IPS DF 4.7 (cell line): Measurements from ENCODE around the gene TCF12.
"Not testable (repeated sequence)": the region's sequence is repeated elsewhere in the genome, so short reads cannot be mapped to it uniquely, and the experiment has no call there.

Experiments used
- DNase-seq: peaks from one replicate; pipeline ENCODE4 v3.0.0-alpha.2; 2013; ENCODE audit warnings: low spot score; ENCODE audit errors: extremely low read depth

Gene TCF12

GRCh38 chr15:57164251-57164650 is 245.8 kb downstream of the TCF12 start:
- not testable (repeated sequence) for DNase-seq

- no peak for DNase-seq
Measured at GRCh38 chr15:57165992-57166391, 247.5 kb downstream of the TCF12 start.

- DNase-seq = no peak
Measured at GRCh38 chr15:57167821-57168395, 249.5 kb downstream of the TCF12 start.

DNA sequence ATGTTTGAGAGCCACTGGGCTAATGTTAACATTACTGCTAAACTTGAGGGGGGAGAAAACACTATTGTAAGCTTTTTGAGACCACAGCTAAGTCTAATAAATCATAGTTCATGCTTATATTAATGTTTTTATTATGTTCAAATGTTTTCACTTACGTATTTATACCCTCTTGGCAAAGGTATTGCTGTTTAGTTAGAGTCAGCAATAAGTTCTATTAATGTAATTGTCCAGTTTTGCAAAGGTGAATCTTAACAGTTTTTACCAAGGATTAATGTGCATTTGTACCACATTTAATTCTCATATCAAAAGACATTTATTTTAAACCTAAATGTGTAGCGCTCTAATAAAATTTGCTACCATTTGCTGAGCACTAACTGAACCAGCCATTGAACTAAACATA is 251.2 kb downstream of the TCF12 start:
- no peak for DNase-seq

DNA sequence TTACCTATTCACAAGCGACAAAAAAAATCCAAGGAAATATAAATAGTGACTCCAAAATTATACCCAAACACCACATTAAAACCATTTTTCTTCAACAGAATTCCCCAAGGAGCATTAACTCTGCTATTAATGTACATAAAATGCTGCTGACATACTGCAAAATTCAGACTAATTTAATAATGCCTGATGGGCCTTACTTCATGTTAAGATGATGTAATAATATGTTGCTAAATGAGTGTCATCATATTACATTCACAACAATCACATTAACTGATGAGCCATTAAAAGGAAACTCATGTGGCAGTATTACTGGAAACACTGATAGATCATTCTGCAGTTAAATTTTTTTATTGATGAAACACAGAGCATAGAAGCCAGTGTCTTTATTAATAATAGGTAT is 253.0 kb downstream of the TCF12 start:
- no peak for DNase-seq

DNA sequence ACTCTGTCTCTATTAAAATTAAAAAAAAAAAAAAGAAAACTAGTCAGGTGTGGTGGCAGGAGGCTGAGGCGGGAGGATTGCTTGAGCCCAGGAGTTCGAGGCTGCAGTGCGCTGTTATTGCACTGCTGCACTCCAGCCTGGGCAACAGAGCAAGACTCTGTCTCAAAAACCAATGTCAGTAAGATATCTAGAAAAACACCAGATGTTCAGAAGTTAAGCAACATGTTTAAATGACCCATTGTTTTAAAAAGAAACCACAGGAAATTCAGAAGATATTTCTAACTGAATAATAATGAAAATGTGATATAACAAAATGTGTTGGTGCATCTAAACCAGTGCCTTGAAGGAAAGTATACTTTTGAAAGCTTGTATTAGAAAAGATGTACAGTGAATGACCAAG is 254.5 kb downstream of the TCF12 start:
- no peak for DNase-seq

DNA sequence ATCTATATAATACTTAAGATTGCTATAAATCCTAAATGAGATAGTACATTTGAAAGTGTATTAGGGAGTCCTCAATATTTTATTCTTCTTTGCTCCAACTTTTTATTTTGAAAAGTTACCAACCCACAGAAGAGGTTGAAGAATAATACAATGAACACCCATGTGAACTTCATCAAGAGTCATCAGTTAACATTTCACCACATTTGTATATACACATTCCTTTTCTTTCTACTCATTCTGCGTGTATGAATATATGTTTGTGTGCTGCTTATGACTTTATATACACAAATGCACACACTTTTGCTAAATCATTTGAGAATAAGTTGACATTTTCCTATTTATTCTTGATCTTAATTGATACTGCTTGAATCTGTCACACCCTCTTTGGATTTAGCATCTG is 264.6 kb downstream of the TCF12 start:
- no peak for DNase-seq

DNA sequence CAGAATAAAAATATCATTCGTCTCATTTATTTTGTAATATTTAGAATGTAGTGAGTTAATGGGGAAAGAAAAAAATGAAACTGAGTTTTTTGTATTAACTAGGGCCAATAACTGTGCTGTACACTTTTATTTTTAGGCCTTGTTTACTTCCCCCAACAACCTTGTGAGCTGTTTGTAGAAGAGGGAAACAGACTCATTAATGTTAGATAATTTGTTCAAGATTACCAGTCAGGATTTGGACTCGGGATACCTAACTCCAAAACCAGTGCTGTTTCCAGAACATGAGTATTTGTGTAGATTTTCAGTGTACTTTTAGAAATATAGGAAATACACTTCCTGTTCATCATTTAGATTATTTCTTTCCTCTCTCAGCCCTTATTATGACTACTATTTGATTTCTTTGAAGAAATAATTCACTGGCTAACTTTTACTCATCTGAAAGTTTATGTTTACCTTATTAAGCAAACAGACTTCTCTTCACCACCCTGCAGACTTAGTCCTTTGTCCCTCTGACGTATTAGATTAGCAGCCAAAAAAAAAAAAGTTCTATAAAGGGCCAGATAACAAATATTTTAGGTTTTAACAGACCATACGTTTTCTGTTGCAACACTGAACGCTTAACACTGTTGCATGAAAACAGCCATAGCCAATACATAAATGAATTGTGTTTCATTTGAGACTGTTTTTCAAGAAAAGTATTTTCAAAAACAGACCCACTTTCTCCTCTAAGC is 265.3 kb downstream of the TCF12 start:
- no peak for DNase-seq

- DNase-seq = no peak
Measured at GRCh38 chr15:57184502-57184901, 266.1 kb downstream of the TCF12 start.

GRCh38 chr15:57185507-57186074 is 267.1 kb downstream of the TCF12 start:
- DNase-seq = no peak

DNA sequence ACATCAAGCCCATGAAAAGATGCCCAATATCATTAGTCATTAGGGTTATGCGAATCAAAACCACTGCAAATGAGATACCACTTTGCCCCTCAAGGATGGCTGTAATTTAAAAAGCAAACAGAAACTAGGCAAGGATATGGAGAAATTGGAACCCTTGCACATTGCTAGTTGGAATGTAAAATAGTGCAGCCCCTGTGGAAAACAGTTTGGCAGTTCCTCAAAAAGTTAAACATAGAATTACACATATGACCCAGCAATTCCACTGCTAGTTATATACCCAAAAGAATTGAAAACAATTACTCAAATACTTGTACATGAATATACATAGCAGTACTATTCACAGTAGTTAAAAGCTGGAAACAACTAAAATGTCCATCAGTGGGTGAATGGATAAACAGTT is 271.0 kb downstream of the TCF12 start:
- DNase-seq = no peak

DNA sequence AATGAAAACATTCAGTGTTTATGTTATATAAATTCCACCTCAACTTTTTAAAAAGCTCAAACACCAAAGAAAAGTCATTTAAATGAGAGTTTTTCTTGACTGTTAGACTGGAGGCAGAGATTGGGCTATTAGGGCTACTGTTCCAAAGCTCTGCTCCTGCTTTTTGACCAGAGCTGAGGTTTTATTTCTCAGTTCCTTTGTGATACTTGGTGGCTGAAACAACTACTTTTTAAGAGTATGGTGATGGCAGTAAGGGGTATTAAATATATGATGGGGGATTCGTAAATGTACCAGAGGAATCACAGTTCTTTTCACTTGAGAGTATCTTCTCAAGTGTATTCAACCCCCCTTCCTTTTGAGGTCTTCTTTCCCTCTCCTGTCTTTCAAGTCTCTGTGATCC is 271.8 kb downstream of the TCF12 start:
- DNase-seq = no peak

DNA sequence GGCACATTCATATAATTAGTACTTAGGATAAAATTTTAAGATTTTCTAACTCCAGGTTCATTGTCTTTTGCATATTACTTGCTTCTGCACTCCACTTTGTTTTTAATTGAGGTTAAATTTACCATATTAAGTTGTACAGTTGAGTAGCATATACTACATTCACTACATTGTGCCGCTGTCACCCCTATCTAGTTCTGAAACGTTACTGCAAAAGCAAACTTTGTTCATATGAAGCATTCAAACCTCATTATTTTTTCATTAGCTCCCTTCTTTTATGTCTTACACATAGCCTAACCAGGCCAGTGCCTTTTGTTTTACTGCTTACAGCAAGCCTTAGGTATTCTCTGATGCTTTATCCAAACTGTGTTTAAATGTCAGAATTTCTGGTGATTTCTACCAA is 274.7 kb downstream of the TCF12 start:
- no peak for DNase-seq

GRCh38 chr15:57195326-57195725 is 276.9 kb downstream of the TCF12 start:
- no peak for DNase-seq

DNA sequence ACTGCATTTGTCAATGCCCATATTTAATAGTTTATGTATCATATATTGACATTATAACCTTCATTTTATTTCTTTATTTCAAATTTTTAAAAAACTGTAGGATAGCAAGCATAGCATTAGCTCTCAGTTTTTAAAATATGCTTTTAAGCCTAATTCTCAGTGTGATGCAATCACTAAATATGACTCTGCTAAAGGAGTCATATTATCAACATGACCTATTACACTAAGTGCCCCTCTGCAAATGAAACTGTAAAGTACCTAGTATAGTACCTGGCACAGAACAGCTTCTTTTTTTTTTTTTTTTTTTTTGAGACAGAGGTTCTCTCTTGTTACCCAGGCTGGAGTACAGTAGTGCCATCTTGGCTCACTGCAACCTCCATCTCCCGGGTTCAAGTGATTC is 278.4 kb downstream of the TCF12 start:
- DNase-seq = no peak

GRCh38 chr15:57198131-57198530 is 279.7 kb downstream of the TCF12 start:
- DNase-seq = no peak

- DNase-seq = peak; percentile 64
Measured at GRCh38 chr15:57198654-57199291, 280.3 kb downstream of the TCF12 start.

GRCh38 chr15:57201578-57201977 is 283.1 kb downstream of the TCF12 start:
- DNase-seq = no peak

- no peak for DNase-seq
Measured at GRCh38 chr15:57203906-57204305, 285.5 kb downstream of the TCF12 start.

GRCh38 chr15:57205027-57205855 is 286.8 kb downstream of the TCF12 start:
- no peak for DNase-seq

- no peak for DNase-seq
Measured at GRCh38 chr15:57205996-57206395, 287.6 kb downstream of the TCF12 start.

GRCh38 chr15:57213862-57214261 is 295.4 kb downstream of the TCF12 start:
- no peak for DNase-seq
